Smooth muscle cell (in vitro differentiated cells): Measurements from ENCODE around the gene PRPF4. TPM values are rescaled to one million over a fixed set of nuclear protein-coding genes. Genes with fewer than 3 reads are reported as not detected.

Source experiments
- DNase-seq: peaks from one replicate; lab custom pipeline; 2025; ENCODE audit not compliant: unreplicated experiment; lab: John Stamatoyannopoulos, UW
- H2AFZ ChIP-seq: fragments of 200-600 bp; sonication (generic); 2 replicates; pipeline ENCODE4 v1.6.0; 2016; ENCODE audit warnings: antibody characterized with exemption, low read depth, mild to moderate bottlenecking
- H3F3A ChIP-seq: fragments of 200-600 bp; sonication (generic); 2 replicates; pipeline ENCODE4 v1.6.0; 2017; ENCODE audit warnings: antibody characterized with exemption, low read depth
- H3K27ac ChIP-seq: fragments of 200-600 bp; sonication (generic); 2 replicates; pipeline ENCODE4 v1.5.1; 2016; ENCODE audit warnings: low read depth, mild to moderate bottlenecking
- H3K27me3 ChIP-seq: fragments of 200-600 bp; sonication (generic); 2 replicates; pipeline ENCODE4 v1.6.1; 2016; ENCODE audit warnings: low read depth, mild to moderate bottlenecking
- H3K36me3 ChIP-seq: fragments of 200-600 bp; sonication (generic); 2 replicates; pipeline ENCODE4 v1.5.1; 2016; ENCODE audit warnings: low read depth
- H3K4me1 ChIP-seq: fragments of 200-600 bp; sonication (generic); 2 replicates; pipeline ENCODE4 v1.5.1; 2016; ENCODE audit warnings: low read depth
- H3K4me2 ChIP-seq: fragments of 200-600 bp; sonication (generic); 2 replicates; pipeline ENCODE4 v1.6.0; 2016; ENCODE audit warnings: mild to moderate bottlenecking
- H3K4me3 ChIP-seq: fragments of 200-600 bp; sonication (generic); 2 replicates; pipeline ENCODE4 v1.5.1; 2016; ENCODE audit warnings: mild to moderate bottlenecking
- H3K79me2 ChIP-seq: fragments of 200-600 bp; sonication (generic); 2 replicates; pipeline ENCODE4 v1.6.0; 2016; ENCODE audit warnings: low read depth, mild to moderate bottlenecking
- H3K9ac ChIP-seq: fragments of 200-600 bp; sonication (generic); 2 replicates; pipeline ENCODE4 v1.6.0; 2016; ENCODE audit warnings: low read depth
- H3K9me3 ChIP-seq: fragments of 200-600 bp; sonication (generic); replicated peaks from 2 replicates; pipeline ENCODE4 v1.5.1; 2016; ENCODE audit warnings: low read depth
- H4K20me1 ChIP-seq: fragments of 200-600 bp; sonication (generic); 2 replicates; pipeline ENCODE4 v1.6.0; 2016; ENCODE audit warnings: low read depth
- WGBS: methylation state at CpG from one replicate; pipeline ENCODE4 v1.1.7; 2016; ENCODE audit warnings: low lambda C conversion rate; 5-methylcytosine and 5-hydroxymethylcytosine counted together
- polyA plus RNA-seq: library from polyadenylated mRNA; unstranded; fragments of >200 nt; fragmentation: Nextera tagmentation; extraction: Ambion mirVana; gene quantifications from 2 replicates; pipeline ENCODE4 v1.2.1, GENCODE V29; 2016
- total RNA-seq: library from RNA; depleted of rRNA; stranded (reverse); fragments of >200 nt; gene quantifications from 2 replicates; pipeline ENCODE4 v1.2.3, GENCODE V29; 2014
- TF ChIP-seq, protein P1 (sequence below): fragments of 200-600 bp; sonication (generic); IDR thresholded peaks from 2 replicates; pipeline ENCODE4 v1.5.1; 2017; ENCODE audit warnings: borderline replicate concordance, mild to moderate bottlenecking, antibody characterized with exemption; ENCODE audit not compliant: insufficient read depth, poor library complexity, severe bottlenecking

The PRPF4 gene
- total and polyA plus RNA-seq, 2 experiments from 2014 or later = 18.5 to 22.2 TPM

DNA sequence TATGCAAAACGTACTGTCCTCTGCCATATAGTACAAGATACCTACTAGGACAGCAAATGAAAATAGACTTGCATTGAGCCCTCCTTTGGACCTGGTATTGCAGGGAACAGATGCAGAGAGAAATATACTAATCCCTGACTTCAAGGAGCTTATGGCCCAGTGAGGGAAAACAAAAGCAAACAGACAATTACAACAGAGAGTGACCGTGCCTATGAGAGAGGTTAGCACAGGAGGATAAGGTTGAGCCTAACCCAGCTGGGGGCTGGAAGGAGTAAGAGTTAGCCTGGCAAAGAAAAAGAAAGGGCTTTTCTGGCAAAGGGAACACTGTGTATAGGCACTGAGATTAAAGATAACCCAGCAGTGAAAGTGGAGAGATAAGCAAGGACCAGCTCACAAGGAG lies 5.6 kb upstream of the PRPF4 start:
- Histone ChIP-seq H2AFZ (no peak overlapping the region), H3K27me3 (no peaks in the 10 kb centered on the region), H3K9ac (no peak overlapping the region), H3K4me2 (no peak overlapping the region), H3K4me1 (peaks cover 4% of the 10 kb centered on the region), H3K9me3 (no peaks in the 10 kb centered on the region), H3K4me3 (no peak overlapping the region), H3K36me3 (peaks cover 12% of the 10 kb centered on the region), H3K79me2 (peaks cover 13% of the 10 kb centered on the region), H3F3A (no peaks in the 10 kb centered on the region), H4K20me1 (peaks cover 6% of the 10 kb centered on the region), H3K27ac (no peak overlapping the region)
- WGBS = 95% methylated on average over 2 of the region's 2 CpGs
- DNase-seq = no peak
- TF ChIP-seq, protein P1, sequence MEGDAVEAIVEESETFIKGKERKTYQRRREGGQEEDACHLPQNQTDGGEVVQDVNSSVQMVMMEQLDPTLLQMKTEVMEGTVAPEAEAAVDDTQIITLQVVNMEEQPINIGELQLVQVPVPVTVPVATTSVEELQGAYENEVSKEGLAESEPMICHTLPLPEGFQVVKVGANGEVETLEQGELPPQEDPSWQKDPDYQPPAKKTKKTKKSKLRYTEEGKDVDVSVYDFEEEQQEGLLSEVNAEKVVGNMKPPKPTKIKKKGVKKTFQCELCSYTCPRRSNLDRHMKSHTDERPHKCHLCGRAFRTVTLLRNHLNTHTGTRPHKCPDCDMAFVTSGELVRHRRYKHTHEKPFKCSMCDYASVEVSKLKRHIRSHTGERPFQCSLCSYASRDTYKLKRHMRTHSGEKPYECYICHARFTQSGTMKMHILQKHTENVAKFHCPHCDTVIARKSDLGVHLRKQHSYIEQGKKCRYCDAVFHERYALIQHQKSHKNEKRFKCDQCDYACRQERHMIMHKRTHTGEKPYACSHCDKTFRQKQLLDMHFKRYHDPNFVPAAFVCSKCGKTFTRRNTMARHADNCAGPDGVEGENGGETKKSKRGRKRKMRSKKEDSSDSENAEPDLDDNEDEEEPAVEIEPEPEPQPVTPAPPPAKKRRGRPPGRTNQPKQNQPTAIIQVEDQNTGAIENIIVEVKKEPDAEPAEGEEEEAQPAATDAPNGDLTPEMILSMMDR = no peak

DNA sequence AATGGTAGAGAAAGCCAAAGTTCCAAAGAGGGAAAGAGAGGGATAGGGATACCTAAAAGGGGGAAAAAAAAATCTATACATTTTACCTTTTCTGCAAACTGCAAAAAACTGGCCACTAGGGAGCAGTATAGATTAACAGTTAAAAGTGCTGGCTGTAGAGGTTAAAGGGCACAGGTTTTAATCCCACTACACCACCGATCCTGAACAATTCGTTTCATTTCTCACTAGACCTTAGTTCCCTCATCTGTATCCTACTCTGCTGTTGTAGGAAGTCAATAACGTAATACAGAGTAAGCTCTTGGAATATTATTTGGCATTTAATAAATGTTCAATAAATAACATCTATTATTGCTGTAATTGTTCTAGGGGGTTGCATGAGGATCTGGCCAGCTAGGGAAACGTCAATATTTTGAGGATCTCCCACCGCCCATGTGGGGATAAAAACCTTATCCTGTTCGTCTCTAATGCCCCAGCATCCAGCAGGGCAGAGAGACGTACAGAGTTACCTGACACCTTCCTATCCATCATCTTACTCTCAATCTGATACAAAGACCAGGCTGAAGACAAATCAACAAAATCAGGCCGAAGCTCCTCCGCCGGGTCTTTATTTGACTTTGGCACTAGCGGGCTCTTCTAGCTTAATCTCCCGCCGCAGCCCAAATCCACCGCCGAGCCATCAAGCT lies 843 bp upstream of the PRPF4 start:
- H3K27me3 ChIP-seq = no peaks in the 10 kb centered on the region
- H3F3A ChIP-seq = no peaks in the 10 kb centered on the region
- peak overlapping the region; percentile 85 for H2AFZ ChIP-seq
- H3K9me3 ChIP-seq = no peaks in the 10 kb centered on the region
- peaks cover 19% of the 10 kb centered on the region for H3K36me3 ChIP-seq
- peaks cover 36% of the 10 kb centered on the region for H3K79me2 ChIP-seq
- peaks cover 10% of the 10 kb centered on the region for H3K4me1 ChIP-seq
- DNase-seq = no peak
- H3K4me2 ChIP-seq = peak overlapping the region; percentile 92
- H3K9ac ChIP-seq = peak overlapping the region; percentile 95
- H3K27ac ChIP-seq = peak overlapping the region; percentile 93
- TF ChIP-seq, protein P1 = peak; percentile 69
- WGBS = 2% methylated on average over 15 of the region's 15 CpGs
- H4K20me1 ChIP-seq = peaks cover 6% of the 10 kb centered on the region
- H3K4me3 ChIP-seq = peak overlapping the region; percentile 70

DNA sequence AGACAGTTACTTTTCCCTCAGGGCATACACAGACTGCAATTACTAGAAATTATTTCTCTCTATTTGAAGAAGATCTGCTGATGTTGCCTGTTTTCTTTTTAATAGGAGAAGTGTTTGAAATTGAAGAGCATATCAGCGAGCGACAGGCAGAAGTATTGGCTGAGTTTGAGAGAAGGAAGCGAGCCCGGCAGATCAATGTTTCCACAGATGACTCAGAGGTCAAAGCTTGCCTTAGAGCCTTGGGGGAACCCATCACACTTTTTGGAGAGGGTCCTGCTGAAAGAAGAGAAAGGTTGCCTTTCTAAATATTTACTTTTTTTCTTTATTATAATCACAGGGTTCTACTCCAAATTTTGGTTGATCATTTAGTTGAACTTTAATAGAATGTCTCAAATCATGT lies 3.4 kb downstream of the PRPF4 start:
- Histone ChIP-seq H3K79me2 (peaks cover 28% of the 10 kb centered on the region), H4K20me1 (peaks cover 5% of the 10 kb centered on the region)

More for the DNA sequence above, 3.4 kb downstream of the PRPF4 start:
- Histone ChIP-seq H3K27me3 (no peaks in the 10 kb centered on the region), H3K4me3 (no peak overlapping the region), H3K4me1 (peaks cover 10% of the 10 kb centered on the region), H2AFZ (no peak overlapping the region), H3K36me3 (peaks cover 31% of the 10 kb centered on the region), H3K9ac (no peak overlapping the region), H3K4me2 (no peak overlapping the region), H3K9me3 (no peaks in the 10 kb centered on the region), H3F3A (no peaks in the 10 kb centered on the region), H3K27ac (no peak overlapping the region)
- TF ChIP-seq, protein P1 = no peak
- 91% methylated on average over 4 of the region's 4 CpGs for WGBS
- DNase-seq = no peak
